AG09309 (cell line): ENCODE measurements around the gene CCDC152.

Experiments
- DNase-seq: peaks from one replicate; pipeline ENCODE4 v3.0.0-alpha.2; 2010; ENCODE audit warnings: low read depth
- H3K4me3 ChIP-seq: 2 replicates; pipeline ENCODE4 v1.5.1; 2011; ENCODE audit warnings: mild to moderate bottlenecking, low read depth, low read length, moderate library complexity; ENCODE audit not compliant: control insufficient read depth
- CTCF ChIP-seq: IDR thresholded peaks from 2 replicates; pipeline ENCODE4 v1.5.1; 2011; ENCODE audit warnings: mild to moderate bottlenecking, low read depth, low read length, inconsistent platforms; ENCODE audit not compliant: insufficient read depth, control insufficient read depth; ENCODE audit errors: missing control alignments

Gene CCDC152

GRCh38 chr5:42759456-42759855 is 2.8 kb downstream of the CCDC152 start:
- H3K4me3 ChIP-seq = no peak overlapping the region
- TF ChIP-seq CTCF = no peak
- DNase-seq = no peak

- DNase-seq = no peak
- TF ChIP-seq CTCF = no peak
- no peak overlapping the region for H3K4me3 ChIP-seq
These were observed 3.8 kb downstream of the CCDC152 start for GRCh38 chr5:42760426-42760825.

- DNase-seq = no peak
- no peak for TF ChIP-seq CTCF
- no peak overlapping the region for H3K4me3 ChIP-seq
These were observed 5.2 kb downstream of the CCDC152 start for GRCh38 chr5:42761791-42762190.

GRCh38 chr5:42767491-42768105 is 11.0 kb downstream of the CCDC152 start:
- no peak for DNase-seq
- H3K4me3 ChIP-seq = no peak overlapping the region
- peak; percentile 23 for TF ChIP-seq CTCF

GRCh38 chr5:42768106-42768504 is 11.5 kb downstream of the CCDC152 start:
- no peak for DNase-seq
- no peak overlapping the region for H3K4me3 ChIP-seq
- TF ChIP-seq CTCF = no peak

GRCh38 chr5:42770003-42770402 is 13.4 kb downstream of the CCDC152 start:
- no peak for DNase-seq
- TF ChIP-seq CTCF = no peak
- no peak overlapping the region for H3K4me3 ChIP-seq
